GM19455 (cell line): Measurements from ENCODE around the gene P3H3.

ENCODE experiments used
- ATAC-seq: cut with Tn5 transposase; IDR thresholded peaks from one replicate; pipeline ENCODE4 v1.9.1; 2021; ENCODE audit not compliant: unreplicated experiment

Gene P3H3, protein sequence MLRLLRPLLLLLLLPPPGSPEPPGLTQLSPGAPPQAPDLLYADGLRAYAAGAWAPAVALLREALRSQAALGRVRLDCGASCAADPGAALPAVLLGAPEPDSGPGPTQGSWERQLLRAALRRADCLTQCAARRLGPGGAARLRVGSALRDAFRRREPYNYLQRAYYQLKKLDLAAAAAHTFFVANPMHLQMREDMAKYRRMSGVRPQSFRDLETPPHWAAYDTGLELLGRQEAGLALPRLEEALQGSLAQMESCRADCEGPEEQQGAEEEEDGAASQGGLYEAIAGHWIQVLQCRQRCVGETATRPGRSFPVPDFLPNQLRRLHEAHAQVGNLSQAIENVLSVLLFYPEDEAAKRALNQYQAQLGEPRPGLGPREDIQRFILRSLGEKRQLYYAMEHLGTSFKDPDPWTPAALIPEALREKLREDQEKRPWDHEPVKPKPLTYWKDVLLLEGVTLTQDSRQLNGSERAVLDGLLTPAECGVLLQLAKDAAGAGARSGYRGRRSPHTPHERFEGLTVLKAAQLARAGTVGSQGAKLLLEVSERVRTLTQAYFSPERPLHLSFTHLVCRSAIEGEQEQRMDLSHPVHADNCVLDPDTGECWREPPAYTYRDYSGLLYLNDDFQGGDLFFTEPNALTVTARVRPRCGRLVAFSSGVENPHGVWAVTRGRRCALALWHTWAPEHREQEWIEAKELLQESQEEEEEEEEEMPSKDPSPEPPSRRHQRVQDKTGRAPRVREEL

DNA sequence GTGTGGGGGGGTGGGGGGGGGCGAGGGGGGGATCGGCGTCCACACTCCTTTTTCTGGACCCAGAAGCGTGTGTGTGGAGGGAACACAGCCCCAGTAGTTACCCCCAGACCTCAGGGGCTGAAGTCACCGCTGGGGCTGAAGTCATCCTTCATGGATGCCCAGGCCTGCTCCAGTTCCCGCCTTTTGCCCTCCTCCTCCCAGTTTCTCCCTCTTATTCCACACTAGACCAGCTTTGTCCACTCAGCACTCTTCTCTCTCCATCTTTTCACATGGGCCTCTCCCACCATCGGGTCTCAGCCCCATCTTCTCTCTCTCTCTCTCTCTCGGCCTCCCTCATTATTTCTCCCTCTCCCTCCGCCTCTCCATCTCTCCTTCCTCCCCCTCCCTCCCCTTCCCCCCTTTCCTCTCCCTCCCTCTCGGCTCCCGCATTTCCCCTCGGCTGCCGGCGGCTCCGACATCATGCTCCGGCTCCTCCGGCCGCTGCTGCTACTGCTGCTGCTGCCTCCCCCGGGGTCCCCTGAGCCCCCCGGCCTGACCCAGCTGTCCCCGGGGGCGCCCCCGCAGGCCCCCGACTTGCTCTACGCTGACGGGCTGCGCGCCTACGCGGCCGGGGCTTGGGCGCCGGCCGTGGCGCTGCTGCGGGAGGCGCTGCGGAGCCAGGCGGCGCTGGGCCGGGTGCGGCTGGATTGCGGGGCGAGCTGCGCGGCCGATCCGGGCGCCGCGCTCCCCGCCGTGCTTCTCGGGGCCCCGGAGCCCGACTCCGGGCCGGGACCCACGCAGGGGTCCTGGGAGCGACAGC lies at the start of gene P3H3:
TSS of gene P3H3 (plus strand) at position 426 of the 799 bp plus-strand sequence. CDS start at position 460, 34 bp downstream.
- ATAC-seq: no peak

DNA sequence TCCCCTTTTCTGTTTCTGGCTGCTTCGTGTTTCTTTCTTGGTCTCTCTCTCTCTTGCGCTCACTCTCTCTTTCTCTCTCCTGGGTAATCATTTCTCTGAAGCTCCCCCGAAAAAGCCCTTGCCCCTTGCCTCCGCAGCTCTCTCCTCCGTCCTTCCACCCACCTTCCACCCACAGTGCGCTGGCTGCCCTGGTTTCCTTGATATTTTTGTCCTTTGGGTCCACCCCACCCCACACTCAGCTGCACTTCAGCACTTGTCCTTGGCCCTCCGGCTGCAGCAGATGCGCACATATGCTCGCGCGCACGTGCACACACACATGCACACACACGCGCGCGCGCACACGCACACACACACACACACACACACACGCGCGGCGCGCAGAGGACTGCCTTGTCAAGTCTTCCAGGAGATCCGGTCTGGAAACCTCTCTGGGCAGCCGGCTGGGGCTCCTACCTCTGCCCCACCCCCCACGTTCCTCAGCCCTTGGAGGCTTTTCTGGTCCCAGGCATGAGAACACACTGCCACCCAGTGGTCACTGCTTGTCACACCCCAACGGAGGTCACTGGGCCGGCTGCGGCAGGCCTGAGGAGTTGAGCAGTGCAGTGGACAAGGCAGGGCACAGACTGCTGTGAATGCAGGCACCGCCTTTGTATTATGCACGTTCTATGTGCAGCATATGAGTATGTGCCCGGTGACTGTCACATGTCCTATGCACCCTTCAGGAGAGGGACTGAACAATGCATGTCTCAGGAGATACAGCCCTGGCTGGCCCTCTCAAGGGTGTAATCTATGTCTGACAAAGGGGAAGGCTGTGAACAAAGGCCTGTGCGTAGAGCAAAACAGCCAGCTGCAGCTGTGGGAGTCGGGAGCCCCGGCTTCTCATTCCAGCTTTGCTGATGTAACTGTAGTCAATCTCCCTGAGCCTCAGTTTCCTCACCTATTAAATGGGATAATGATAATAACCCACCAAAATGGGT lies 49.3 kb upstream of the P3H3 start:
- peak; percentile 82 for ATAC-seq

DNA sequence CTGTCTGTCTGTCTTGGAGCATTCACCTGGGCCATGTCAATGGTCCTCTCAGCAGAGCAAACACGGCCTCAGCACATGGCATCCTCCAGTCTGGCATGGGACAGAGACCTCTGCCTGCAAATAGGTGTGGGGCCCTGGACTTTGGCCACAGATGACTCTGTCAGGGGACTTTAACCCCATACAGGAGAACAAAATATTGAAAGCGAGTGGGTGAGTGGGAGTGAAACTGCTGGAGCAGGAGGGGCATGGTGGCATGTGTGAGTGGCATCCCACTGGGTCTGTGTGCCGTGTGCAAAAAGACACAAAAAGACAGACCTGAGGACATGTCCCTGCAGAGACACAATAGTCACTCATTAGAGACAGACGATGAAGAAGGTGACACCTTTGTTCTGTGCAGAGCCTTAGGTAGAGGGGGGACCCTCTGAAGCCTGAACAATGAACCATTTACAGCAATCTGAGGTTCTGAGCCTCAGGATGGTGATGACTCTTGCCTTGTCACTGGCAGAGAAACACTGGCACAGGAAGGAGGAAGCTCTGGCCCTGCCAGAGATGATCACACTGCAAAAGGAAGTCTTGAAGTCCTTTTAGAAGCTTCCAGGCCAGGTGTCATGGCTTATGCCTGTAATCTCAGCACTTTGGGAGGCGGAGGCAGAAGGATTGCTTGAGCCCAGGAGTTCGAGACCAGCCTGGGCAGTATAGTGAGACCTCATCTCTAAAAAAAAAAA lies 48.3 kb upstream of the P3H3 start:
- no peak for ATAC-seq

DNA sequence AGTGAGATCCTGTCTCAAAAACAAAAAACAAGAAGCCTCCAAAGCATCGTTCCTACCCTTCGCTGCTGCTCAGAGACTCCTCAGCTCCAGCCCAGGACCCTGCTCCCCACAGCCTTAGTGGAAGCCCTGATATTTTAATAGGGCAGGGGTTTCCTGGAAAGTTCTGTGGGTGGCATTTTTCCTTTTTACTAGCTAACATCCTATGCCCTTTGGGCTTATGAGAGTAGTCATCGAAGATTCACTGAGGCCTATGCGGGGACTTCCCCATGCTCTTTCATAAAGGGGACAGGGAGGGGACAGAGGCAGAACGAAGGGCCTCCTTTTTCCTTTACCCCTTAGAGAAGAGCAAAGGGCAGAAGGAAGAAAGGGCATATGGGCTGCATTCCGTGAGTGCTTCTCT lies 47.6 kb upstream of the P3H3 start:
- no peak for ATAC-seq

DNA sequence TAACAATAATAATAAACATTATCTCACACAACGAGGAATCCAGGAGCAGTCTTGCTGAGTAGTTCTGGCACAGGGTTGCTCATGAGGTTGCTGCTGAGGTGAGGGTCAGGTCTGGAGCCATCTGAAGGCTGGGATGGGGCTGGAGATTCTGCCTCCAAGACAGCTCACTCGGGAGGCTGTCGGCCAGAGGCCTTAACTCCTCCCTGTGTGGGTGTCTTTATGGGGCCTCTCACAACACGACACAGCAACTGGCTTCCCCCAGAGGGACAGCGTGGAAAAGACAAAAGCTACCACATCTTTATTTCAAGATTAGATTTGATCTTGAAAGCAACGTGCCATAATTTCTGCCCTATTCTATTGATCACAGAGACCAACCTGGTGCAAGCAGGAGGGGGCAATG lies 46.1 kb upstream of the P3H3 start:
- ATAC-seq: no peak

DNA sequence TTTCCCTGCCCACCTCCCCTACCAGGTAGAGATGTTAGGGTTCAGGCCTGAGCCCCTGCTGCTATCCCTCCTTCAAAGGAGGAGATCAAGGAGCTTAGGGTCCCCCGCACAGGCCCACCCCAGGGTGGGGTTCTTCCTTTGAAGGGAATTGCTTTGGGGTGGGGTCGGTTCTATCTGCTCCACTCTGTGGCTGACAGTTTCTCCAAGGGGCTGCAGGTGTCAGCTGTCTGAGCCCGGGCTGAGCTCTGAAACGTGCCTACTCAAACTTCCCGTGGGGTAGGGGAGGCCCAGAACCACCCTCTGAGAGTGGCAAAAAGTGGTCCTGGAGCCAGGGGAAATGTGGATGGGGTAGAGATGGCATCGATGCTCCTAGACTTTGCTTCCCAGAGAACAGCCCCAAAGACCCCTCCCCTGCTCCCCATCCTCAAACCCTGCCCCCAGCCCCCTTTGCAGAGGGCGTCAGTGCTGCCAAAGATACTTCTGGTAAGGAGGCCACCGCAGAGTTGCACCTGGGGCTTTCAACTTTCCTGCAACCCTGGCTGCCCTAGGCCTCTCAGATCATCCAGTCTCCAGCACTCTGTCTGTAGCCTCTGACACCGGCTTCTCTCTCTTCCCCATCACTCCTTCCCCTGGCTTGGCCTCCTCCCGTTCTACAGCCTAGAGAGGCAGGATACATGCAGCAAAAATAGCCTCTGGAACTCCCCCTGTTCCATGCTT lies 45.2 kb upstream of the P3H3 start:
- ATAC-seq: no peak

DNA sequence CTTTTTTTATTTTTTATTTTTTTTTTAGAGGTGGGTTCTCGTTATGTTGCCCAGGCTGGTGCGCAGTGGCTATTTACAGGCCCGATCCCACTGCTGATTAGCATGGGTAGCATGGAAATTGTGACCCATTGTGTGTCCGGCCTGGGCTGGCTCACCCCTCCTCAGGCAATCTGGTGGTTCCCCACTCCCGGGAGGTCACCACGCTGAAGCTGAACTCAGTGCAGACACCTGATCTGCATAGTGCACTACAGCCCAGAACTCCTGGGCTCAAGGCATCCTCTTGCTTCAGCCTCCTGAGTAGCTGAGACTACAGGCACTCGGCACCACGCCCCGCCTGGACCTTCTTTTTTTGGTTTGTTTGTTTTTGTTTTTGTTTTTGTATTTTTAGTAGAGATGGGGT lies 44.4 kb upstream of the P3H3 start:
- ATAC-seq: no peak

DNA sequence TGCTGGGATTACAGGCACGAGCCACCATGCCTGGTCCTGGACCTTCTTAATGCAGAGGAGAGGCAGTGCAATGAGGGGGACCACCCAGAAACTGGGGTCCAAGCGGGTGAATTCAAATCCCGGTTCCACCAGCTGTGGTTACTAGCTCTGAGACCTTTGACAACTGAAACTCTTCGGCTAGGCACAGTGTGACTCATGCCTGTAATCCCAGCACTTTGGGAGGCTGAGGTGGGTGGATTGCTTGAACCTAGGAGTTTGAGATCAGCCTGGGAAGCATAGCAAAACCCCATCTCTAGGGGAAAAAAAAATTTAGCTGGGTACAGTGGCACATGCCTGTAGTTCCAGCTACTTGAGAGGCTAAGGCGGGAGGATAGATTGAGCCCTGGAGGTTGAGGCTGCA lies 43.9 kb upstream of the P3H3 start:
- ATAC-seq: no peak

DNA sequence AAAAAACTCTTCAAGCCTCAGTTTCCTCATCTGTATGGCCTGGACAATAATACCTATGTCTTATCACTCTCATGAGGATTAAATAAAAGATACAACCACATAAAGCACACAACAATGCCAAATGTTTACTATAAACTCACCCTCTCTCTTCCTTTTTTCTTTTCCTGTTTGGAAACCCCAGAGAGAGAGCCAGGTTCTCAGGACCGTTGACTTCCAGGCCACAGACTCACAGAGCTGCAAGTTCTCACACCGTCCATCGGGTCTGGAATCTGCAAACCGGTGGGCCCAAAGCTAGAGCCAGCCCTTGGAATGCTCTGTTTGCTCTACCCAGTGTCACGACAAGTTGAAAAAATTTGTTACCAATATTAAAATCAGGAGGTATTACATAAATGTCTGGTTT lies 43.4 kb upstream of the P3H3 start:
- ATAC-seq: no peak

DNA sequence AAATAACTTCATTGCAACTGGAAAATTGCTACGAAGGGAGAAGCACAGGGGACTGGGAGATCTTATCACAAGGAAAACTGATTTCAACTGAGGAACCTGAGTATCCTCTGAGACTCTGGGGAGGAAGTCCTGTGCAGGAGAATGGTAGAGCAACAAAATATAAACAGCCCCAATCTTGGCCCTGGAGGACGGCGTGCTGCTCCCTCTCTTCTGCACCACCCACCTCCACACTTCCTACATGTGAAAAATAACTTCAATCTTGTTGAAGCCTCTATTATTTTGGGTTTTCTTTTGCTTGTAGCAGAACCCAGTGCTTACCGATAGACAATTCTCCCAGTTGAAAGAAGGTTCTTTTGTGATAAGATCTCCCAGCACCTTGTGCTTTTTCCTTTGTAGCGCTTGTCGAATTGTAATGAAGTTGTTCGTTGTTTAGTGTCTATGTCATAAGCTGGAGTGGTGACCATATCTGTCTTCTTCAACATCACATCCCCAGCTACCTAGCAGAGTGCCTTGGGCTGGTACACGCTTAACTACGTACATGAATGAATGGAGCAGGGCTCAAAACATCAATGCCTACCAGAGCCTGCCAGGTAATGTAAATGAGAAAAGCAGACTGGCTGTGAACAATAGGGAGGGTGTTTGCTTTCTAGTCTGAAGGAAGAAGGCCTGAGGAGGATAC lies 41.7 kb upstream of the P3H3 start:
- ATAC-seq: no peak

DNA sequence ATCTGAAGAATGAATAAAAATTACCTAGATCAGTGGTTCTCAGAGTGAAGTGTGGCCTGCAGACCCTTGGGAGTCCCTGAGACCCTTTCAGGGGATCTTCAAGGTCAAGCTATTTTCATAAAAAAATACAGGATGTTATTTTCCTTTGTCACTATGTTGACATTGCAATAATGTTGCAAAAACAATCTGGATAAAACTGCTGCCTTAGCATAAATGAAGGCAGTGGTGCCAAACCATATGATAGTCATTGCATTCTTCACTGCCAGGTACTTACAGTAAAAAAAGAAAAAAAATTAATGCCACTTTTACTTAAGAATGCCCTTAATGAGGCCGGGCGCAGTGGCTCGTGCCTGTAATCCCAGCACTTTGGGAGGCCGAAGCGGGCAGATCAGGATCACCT lies 40.9 kb upstream of the P3H3 start:
- ATAC-seq: no peak

DNA sequence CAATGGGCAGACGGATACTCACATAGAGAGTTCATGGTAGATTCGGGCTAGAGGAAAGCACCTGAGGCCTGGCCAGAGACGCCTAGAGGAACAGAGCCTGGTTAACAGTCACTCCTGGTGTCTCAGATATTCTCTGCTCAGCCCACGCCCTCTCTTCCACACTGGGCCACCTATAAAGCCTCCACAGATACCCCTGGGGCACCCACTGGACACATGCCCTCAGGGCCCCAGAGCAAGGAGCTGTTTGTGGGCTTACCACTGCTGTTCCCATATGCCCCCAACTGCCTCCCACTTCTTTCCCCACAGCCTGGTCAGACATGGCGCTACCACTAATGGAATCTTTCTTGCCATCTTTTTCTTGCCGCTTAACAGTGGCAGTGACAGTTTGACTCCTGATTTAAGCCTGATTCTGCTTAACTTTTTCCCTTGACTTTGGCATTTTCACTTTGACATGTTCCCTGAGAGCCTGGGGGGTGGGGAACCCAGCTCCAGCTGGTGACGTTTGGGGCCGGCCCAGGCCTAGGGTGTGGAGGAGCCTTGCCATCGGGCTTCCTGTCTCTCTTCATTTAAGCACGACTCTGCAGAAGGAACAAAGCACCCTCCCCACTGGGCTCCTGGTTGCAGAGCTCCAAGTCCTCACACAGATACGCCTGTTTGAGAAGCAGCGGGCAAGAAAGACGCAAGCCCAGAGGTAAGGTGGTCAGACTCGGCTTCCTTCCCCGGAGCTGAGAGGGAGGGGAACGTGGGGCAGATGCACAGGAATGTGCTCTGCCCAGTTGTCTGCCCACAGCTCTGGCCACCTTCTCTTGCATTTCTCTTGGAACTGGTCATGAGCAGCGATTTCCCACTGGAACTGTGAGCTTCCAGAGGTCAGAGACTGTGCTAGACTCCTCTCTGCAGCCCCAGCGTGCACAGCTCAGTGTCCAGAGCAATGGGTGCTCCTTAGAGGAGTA lies 39.0 kb upstream of the P3H3 start, which contains the start of gene CD4:
TSS of gene CD4 (plus strand) at position 557 of the 953 bp plus-strand sequence. CDS start 10,611 bp downstream, outside the sequence.
- ATAC-seq: no peak

DNA sequence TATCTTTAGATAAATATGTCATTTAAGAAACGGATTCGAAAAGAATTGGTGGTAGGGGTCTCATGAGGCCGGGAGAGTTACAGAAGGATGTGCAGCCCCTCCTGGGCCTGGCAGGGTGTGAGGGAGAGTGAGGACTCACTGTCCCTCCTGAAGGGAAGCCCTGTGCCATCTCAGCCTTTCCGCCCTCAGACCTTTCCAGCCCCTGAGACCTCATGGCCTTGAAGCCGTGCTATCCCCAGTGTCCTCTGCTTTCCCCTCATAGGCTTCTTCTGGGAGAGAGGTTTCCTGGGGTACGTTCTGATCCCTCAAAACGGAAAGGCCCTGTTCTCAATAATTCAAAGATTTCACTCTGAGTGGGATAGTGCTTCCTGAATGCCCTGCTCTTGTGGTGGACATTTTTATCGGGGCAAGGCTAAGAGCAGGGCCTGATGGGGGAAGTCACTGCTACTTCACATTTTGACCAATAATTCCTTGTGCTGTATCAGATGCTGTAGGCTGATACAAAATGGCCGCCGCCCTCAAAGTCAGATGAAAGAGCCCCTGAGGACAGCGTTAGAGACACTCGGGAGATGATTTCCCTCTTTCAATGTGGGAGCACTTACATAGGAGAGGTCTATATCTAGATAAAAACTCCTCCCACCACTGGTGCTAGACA lies 37.6 kb upstream of the P3H3 start:
- ATAC-seq: no peak

DNA sequence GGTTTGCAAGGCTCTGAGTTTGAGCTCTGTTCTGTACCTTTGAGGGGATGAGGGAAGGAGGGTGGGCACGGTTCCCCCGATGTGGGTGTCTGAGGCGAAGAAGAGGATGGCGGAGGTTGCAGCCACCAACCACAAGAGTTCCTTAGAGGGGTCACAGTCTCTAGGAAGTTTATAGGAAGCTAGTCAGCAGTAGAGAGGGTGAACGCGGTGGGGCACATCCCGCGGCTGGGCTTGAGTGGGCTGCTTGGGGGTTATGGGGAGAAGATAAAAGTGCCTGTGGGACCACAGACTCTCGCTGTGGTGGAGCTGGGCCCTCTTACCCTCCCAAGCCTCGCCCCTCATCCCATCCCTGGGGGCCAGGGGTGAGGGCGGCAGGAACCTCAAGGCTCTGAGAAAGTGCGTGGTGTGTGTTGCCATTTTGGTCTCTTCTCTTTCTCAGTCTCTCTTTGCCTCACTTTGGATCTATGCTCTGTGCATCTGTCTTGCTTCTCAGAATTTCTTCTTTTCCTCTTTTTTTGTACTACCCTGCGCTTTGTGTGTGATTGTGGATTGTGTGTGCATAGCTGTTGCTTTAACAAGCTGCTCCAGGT lies 36.2 kb upstream of the P3H3 start:
- no peak for ATAC-seq

DNA sequence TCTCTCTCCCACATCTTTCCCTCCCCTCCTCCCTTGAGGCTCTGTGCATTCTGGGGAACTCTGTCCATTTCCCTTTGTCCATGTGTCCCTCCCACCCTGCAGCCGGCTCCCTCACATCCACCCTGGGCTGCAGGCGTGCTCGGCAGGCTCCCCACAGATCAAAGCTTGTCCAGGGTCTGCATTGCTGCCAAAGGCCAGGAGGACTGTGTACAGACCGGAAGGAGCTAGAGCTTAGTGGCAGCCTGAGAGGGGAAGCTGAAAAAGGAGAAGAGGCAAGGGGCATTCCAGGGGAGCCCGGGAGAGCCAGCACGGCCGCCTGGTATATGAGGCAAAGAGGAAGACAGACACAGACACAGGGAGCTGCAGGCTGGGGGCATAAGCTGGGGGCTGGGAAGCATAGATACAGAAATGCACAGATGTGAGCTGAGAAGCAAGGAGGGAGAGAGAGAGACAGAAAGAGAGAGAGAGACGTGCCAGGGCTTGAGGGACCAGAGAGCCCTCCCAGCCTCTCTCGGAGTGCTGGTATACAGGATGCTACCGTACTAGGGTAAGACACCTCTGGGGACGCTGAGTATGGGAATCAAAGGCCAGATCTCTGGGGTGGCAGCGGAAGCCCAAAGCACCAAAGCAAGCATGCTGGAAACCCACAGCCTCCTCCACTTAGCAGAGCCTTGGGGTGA lies 35.5 kb upstream of the P3H3 start:
- ATAC-seq: no peak

DNA sequence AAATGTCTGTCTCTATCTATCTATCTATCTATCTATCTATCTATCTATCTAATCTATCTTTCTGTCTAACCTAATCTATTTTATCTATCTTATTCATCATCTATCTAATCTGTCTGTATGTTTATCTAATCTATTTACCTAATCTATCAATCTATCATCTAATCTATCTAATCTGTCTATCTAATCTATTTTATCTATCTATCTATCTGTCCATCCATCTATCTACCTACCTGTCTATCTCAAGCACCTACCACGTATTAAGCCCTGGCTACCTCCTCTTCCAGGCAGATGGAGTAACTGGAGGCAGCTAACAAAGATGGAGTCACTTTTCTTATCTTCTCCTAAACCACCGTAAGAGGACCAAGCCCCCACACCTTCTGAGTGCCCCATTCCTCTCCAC lies 33.1 kb upstream of the P3H3 start:
- no peak for ATAC-seq
